ENCODE data around the gene TMEM222.

TMEM222 gene

DNA sequence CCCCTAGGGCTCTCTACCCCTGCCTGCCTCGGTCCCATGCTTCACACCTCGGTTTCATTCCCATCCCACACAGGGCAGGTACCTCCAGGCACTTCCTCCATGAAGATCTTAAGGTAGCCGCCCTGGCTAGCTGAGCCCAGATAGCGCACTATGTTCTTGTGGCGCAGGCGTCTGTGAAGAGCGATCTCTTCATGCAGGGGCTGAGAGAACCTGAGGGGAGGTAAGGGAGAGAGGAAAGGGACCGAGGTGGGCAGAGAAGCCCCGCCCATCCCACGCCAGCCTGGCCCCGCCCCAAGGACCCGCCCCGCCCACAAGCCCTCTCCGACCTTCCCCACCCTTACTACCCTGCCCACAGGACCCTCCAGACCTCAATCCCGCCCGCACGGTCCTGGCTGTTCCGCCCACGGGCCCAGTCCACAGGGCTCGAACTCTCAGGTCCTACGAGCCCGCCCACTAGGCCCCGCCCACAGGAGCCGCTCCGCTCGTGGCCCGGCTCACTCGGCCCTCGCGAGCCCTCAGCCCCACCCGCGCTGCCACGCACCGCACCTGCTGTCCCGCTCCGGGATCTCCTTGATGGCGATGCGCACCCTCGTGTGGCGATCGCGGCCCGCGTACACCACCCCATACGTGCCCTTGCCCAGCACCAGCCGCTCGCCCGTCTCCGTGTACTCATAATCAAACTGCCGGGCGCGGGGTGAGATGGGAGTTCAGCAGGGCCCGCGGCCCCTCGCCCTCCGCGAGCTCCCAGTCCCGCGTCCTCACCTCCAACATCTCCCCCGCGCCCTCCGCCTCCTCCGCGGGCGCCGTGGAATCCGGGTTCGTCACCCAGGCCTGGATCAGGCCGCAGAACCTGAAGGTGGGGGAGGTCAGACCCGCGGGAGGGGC lies 38.4 kb downstream of the TMEM222 start:
- no peak for DNase-seq

GRCh38 chr1:27361044-27361402 lies 39.1 kb downstream of the TMEM222 start:
- no peak for DNase-seq

- no peak for DNase-seq
These were observed 39.6 kb downstream of the TMEM222 start for GRCh38 chr1:27361553-27361952.

DNA sequence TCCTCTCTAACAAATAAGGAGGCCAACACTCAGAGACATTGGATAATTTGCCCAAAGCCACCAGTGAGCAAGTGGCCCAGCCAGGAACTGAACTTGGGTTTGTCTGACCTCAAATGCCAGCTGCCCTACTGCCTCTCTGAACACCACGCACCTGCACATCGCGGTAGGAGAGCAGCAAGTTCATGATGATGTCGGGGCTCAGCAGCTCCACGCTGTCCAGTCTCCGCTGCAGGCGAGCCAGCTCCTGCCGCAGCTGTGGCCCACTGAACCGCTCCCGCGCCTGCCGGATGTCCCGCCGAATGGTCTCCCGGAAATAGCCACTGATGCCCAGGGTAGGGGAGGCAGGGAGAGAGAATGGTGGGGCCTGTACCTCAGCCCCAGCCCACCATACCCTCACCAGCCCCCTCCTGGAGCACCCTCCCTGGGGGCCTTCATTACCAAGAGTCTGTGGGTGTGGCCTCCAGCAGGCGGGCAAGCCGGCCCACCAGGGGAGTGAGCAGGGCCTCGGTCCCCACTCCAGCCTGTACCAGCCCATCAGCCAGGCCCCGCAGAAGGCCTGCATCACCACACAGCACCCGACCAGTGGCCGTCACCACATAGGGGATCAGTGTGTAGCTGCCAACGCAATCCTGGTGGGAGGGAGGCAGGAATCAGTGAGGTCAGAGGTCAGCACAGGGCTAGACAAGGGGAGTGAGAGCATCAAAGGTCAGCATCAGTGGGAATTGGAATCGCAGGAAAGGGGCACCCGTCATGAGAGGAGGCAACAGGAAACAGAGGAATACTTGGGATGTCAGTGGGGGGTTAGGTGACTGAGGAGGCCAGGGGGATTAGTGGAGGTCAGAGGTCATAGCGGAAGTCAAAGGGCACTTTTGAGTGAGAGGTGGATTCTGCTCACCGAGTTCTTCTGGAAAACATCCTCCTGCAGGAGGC lies 42.1 kb downstream of the TMEM222 start:
- no peak for DNase-seq

GRCh38 chr1:27364696-27365371 lies 42.9 kb downstream of the TMEM222 start:
- no peak for DNase-seq

DNA sequence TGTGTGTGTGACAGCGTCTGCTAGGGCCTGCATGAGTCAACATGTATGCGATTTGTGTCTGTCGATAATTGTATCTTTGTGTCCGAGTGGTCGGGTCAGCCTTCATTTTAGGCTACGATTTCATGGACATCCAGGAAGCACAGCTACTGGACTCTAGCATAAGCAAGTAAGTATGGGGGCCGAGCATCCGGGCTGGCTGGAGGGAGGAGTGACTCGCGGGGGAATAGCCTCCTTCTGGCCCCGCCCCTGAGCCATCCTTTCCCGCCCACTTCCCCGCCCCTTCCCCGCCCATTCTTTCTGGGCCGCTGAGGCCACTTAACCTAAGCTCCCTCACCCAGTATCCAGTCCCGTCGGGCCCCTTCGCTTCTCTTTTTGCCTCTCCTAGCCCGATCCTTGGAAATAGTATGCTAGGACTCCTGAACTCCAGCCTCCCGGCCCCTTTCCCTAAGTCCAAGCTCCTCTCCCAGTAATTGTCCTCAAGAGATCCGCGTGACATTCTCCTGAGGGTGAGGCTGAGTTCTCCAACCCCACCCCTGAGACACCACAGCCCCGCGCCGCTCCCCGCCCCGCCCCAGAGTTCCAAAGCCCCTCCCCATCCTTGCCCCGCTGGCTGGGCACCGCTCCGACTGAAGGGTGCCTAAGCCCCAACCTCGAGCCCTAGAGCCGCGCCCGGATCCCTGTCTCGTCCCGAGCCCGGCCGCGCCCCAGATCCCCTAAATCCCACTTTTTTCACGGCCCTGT lies 43.6 kb downstream of the TMEM222 start:
- peak; percentile 82 for DNase-seq

- DNase-seq = peak; percentile 73
These were observed 44.1 kb downstream of the TMEM222 start for GRCh38 chr1:27366113-27366410.

DNA sequence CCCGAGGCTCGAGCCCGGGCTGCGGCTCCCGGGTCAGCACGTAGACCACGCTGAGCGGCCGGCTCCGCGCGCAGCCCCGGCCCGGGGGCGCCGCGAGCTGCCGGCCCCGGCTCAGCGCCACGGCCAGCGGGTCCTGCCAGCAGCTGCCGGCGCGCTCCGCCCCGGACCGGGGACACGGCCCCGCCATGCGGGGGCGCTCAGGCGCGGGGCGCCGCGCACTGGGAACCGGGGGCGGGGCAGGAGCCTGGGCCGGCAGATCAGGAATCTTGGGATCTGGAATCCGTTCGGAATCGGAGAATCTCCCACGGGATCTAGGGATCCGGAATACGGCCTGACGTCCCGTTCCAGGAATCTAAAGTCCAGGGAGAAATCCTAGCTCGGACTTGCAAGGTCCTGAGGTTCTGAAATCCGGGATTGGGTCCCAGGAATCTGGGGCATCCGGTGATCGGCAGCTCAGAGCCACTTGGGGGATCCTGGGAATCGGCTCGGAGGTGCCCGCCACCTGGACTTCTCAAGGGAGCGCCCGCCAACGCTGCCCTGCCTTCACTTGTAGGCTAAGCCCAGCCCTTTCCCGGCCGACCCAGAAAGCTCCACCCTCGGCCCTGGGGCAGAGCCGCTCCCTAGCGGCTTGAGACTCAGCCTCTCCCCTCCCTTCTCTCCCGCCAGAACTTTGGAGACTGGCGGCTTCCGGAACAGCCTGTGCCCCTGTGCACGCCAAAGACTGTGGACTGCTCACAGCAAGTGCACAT lies 44.6 kb downstream of the TMEM222 start, which contains the start of gene MAP3K6:
Gene MAP3K6 (minus strand): TSS at position 551 of the 749 bp plus-strand sequence. CDS start 364 bp downstream, at position 187.
- peak; percentile 69 for DNase-seq

GRCh38 chr1:27367160-27367650 lies 45.2 kb downstream of the TMEM222 start:
- no peak for DNase-seq

GRCh38 chr1:27368869-27369582 lies 47.1 kb downstream of the TMEM222 start:
- no peak for DNase-seq

DNA sequence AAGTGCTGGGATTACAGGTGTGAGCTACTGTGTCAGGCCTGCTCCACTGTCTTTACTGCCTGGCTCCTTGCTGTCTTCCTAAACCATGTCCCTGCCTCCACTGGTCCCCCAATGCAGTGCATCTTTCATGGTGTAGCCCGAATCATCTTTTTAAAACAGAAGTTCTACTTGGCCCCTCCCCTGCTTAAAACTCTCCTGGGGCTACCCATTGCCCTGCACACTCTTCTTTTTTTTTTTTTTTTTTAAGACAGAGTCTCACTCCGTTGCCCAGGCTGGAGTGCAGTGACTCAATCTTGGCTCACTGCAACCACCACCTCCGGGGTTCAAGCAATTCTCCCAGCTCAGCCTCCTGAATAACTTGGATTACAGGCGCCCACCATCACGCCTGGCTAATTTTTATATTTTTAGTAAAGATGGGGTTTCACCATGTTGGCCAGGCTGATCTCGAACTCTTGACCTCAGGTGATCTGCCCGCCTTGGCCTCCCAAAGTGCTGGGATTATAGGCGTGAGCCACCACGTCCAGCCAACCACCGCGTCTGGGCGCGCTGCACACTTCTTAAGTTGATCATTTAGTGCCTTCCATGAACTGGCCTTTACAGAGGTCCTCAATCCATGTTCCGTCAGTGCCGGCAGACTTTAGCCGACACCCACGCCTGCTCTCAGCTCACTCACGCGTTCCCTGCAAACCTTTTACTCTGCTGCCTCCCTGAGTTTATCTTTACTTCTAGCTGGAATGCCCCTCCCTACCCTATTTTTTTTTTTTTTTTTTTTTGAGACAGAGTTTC lies 50.3 kb downstream of the TMEM222 start:
- no peak for DNase-seq

DNA sequence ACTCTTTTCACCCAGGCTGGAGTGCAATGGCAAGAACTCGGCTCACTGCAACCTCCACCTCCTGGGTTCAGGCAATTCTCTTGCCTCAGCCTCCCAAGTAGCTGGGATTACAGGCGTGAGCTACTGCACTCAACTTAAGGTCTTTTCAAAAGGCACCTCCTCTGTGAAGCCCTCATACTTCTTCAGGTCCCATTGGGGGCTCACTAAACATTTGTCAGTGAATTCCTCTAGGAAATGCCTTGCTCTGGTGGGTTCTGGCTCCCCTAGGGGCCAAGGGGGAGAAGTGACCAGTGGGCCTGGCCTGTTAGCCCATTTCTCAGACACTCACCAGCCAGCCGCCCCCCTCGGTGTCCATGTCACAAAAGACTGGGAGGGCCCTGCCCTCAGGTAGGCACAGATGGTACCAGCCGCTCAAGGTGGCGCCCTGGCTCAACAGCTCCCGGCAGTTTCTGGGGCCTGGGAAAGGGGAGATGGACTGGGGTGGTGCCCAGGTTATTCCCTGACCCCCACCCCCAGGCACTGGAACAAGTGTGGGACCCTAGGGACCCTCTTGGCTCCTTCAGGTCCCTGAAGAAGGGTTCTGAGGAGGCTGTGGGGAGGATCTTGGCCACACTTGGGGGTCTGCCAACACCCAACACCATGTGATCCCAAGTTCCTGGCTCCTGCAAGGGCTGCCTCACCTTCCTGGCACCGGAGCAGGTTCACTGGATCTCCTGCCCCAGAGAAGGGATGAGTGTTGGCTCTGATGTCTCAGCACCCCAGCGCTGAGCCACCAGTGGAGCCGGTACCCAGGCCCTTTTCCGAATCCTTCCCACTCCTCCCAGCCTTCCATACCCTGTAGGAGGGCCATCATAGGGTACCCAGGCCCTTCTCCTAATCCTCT lies 51.1 kb downstream of the TMEM222 start:
- no peak for DNase-seq

DNA sequence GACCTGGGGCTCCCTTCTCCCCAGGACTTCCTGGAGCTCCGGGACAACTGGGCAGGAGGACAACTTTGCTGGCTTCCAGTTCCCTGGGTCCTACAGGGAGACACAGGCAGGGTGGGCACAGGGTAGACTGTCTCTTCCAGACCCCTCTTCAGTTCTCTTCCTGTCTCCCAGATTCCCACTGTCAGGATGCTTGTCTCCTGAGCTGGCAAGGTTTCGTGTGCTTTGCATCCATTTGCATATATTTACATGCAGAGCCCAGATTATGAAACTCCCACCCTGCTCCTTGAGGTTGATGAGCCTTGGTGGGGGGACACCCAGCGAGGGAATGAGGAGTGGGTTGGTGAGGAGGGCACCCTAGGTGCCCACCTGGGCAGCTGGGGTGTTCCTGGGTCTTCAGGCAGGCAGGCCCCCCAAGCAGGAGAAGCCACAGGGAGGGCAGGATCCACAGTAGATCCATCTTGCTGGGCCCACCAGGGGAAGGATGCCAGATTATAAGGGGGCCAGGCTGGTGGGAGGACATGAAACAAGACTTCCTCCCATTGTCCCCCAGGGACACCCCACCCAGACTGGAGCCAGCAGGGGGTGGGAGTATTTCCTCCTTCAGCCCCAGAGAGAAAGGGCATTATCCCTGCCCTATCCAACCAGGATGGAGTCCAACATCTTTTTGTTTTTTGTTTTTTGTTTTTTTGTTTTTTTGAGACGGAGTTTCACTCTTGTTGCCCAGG lies 52.6 kb downstream of the TMEM222 start, which contains the start of gene FCN3:
Gene FCN3 (minus strand): TSS at position 463 of the 725 bp plus-strand sequence. CDS start 6 bp downstream, at position 457.
- no peak for DNase-seq

- no peak for DNase-seq
These were observed 56.0 kb downstream of the TMEM222 start for GRCh38 chr1:27377760-27378495.

- DNase-seq = no peak
These were observed 57.7 kb downstream of the TMEM222 start for GRCh38 chr1:27379564-27380122.

DNA sequence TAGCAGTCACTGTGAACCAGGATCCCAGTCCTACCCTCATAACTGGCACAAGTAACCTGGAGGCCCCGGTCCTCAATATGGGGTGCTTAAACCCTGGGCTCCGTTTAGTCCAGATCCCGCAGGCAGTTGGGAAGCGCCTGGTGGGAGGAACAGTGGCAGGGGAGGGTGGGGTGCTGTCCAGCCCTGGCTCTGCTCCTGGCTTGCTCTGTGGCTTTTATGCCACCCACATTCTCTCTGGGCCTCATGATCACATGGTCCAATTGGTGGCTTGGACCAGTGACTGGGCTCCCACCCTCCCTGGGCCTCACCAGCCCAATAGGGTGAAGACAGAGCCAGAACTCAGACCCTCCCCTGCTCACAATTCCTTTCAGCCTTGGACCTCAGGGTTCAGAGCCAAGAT lies 58.3 kb downstream of the TMEM222 start:
- peak; percentile 15 for DNase-seq

All from inflammatory macrophage treated with lipopolysaccharide for 4 hours (primary cell).